ENCODE data around the gene LRRC15.

DNA sequence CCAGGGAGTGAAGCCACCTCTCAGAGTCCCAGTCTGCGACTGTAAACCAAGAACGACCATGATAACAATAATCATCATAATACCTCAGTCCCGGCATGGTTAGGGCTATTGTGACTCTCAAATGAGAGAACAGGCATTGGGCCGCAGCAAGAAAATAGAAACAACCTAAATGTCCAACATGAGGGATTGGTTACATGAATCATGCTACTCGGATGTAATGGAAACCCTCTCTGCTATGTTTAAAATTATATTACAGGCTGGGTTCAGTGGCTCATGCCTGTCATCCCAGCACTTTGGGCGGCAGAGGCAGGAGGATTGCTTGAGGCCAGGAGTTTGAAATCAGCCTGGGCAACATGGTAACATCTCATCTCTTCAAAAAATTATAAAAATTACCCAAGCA lies 21.2 kb downstream of the LRRC15 start:
- TF ChIP-seq POLR2A (IDR thresholded peaks at IDR 0.05; ENCODE audit: low read length) (no peak), GATA1 (IDR thresholded peaks at IDR 0.05; ENCODE audit: low read depth, low read length) (no peak)
